ENCODE results near the gene RPS6KA3. TPM values are rescaled to one million over a fixed set of nuclear protein-coding genes. Genes with fewer than 3 reads are reported as not detected.

Gene RPS6KA3
- total and polyA plus RNA-seq, 2 donors (not counting 1 experiment from before 2014, with no cell fraction given) = 17.0 to 63.0 TPM

- H3K4me2 ChIP-seq (replicated peaks; ENCODE audit: low read depth, low read length, poor library complexity, severe bottlenecking) = no peak overlapping the region
- H2AFZ ChIP-seq (ENCODE audit: insufficient read depth, low read depth, low read length, poor library complexity, severe bottlenecking) = no peak overlapping the region
- no peaks in the 10 kb centered on the region for H3K9me3 ChIP-seq (ENCODE audit: control extremely low read depth in 1 of 3, control insufficient read depth in 2 of 3, insufficient read depth in 1 of 3, low read length in 2 of 3)
- ATAC-seq (ENCODE audit: low read depth) = no peak
- peaks cover 3 to 40% of the 10 kb centered on the region in 2 experiments for H3K36me3 ChIP-seq (replicated peaks in 1 of 2; ENCODE audit: control extremely low read depth in 1 of 2, control insufficient read depth in 1 of 2, extremely low read depth in 1 of 2, insufficient read depth in 2 of 2, low read length in 1 of 2)
- intact Hi-C loops (cut with micrococcal nuclease) = no loop called here
- Mint-ChIP-seq H3K27me3 (no peaks in the 10 kb centered on the region), H3K9me3 (ENCODE audit: insufficient read depth) (no peaks in the 10 kb centered on the region), H3K27ac (no peak overlapping the region), H3K4me3 (no peak overlapping the region), H3K4me1 (peaks cover 2% of the 10 kb centered on the region)
- ChIA-PET POLR2A (no interaction called here), CTCF (no interaction called here)
- H4K20me1 ChIP-seq (ENCODE audit: control insufficient read depth, insufficient read depth, low read length, poor library complexity, severe bottlenecking) = no peaks in the 10 kb centered on the region
- H3K79me2 ChIP-seq (ENCODE audit: control insufficient read depth, insufficient read depth, low read length) = no peaks in the 10 kb centered on the region
- DNase-seq = no peak
- H3K9ac ChIP-seq (ENCODE audit: low read length) = no peak overlapping the region
- H3K27me3 ChIP-seq (replicated peaks in 1 of 4; ENCODE audit: control extremely low read depth in 1 of 4, control insufficient read depth in 3 of 4, insufficient read depth in 4 of 4, low read length in 3 of 4) = no peaks in the 10 kb centered on the region
- H3K4me3 ChIP-seq (ENCODE audit: control extremely low read depth in 1 of 5, extremely low read depth in 1 of 5, insufficient read depth in 1 of 5, low read depth in 2 of 5, low read length in 4 of 5) = no peak overlapping the region
- no peaks in the 10 kb centered on the region for H3K4me1 ChIP-seq (ENCODE audit: control insufficient read depth in 2 of 2, insufficient read depth in 2 of 2, low read length in 2 of 2)
- H3K27ac ChIP-seq (ENCODE audit: low read length in 2 of 2) = no peak overlapping the region
- TF ChIP-seq EZH2 (IDR thresholded peaks at IDR 0.05; ENCODE audit: borderline replicate concordance, insufficient read depth, low read depth, low read length, poor library complexity, severe bottlenecking) (no peak), CTCF (IDR thresholded peaks at IDR 0.05) (no peak)
- 100% methylated on average over 2 of the region's 4 CpGs for WGBS (ENCODE audit: insufficient coverage)
These were observed 106.8 kb downstream of the RPS6KA3 start for GRCh38 chrX:20159797-20160385.

- H3K27ac ChIP-seq (ENCODE audit: low read length in 2 of 2) = no peak overlapping the region
- TF ChIP-seq EZH2 (IDR thresholded peaks at IDR 0.05; ENCODE audit: borderline replicate concordance, insufficient read depth, low read depth, low read length, poor library complexity, severe bottlenecking) (no peak), CTCF (IDR thresholded peaks at IDR 0.05) (no peak)
- peaks cover 0 to 36% of the 10 kb centered on the region in 2 experiments for H3K36me3 ChIP-seq (replicated peaks in 1 of 2; ENCODE audit: control extremely low read depth in 1 of 2, control insufficient read depth in 1 of 2, extremely low read depth in 1 of 2, insufficient read depth in 2 of 2, low read length in 1 of 2)
- DNase-seq = no peak
- no peak overlapping the region for H3K27ac Mint-ChIP-seq
- H3K9me3 ChIP-seq (ENCODE audit: control extremely low read depth in 1 of 3, control insufficient read depth in 2 of 3, insufficient read depth in 1 of 3, low read length in 2 of 3) = no peaks in the 10 kb centered on the region
- no peaks in the 10 kb centered on the region for H3K27me3 Mint-ChIP-seq
- H3K4me1 Mint-ChIP-seq = no peaks in the 10 kb centered on the region
- H3K79me2 ChIP-seq (ENCODE audit: control insufficient read depth, insufficient read depth, low read length) = no peaks in the 10 kb centered on the region
- ChIA-PET POLR2A (no interaction called here), CTCF (no interaction called here)
- intact Hi-C loops (cut with micrococcal nuclease) = no loop called here
- no peaks in the 10 kb centered on the region for H3K27me3 ChIP-seq (replicated peaks in 1 of 4; ENCODE audit: control extremely low read depth in 1 of 4, control insufficient read depth in 3 of 4, insufficient read depth in 4 of 4, low read length in 3 of 4)
- no peak overlapping the region for H3K4me3 ChIP-seq (ENCODE audit: control extremely low read depth in 1 of 5, extremely low read depth in 1 of 5, insufficient read depth in 1 of 5, low read depth in 2 of 5, low read length in 4 of 5)
- H3K4me1 ChIP-seq (ENCODE audit: control insufficient read depth in 2 of 2, insufficient read depth in 2 of 2, low read length in 2 of 2) = peaks cover 0 to 3% of the 10 kb centered on the region in 2 donors
- no peak overlapping the region for H3K9ac ChIP-seq (ENCODE audit: low read length)
- no peaks in the 10 kb centered on the region for H4K20me1 ChIP-seq (ENCODE audit: control insufficient read depth, insufficient read depth, low read length, poor library complexity, severe bottlenecking)
- no CpG with 5 or more reads among the region's 3 CpGs for WGBS (ENCODE audit: insufficient coverage)
- H3K4me3 Mint-ChIP-seq = no peak overlapping the region
- no peak overlapping the region for H3K4me2 ChIP-seq (replicated peaks; ENCODE audit: low read depth, low read length, poor library complexity, severe bottlenecking)
- no peak overlapping the region for H2AFZ ChIP-seq (ENCODE audit: insufficient read depth, low read depth, low read length, poor library complexity, severe bottlenecking)
- ATAC-seq (ENCODE audit: low read depth) = no peak
- no peaks in the 10 kb centered on the region for H3K9me3 Mint-ChIP-seq (ENCODE audit: insufficient read depth)
These were observed 115.0 kb downstream of the RPS6KA3 start for GRCh38 chrX:20151689-20152088.
